HEK293 (cell line): ENCODE data around the gene LCOR.

Experiments used
- CTCF ChIA-PET: fragments of 350-600 bp; formaldehyde crosslinking; extraction: SDS; loops from one replicate; lab custom pipeline; 2021; ENCODE audit warnings: antibody characterized with exemption; lab: Yijun Ruan, JAX
- POLR2A ChIA-PET: fragments of 300-600 bp; formaldehyde crosslinking; extraction: SDS; loops from one replicate; lab custom pipeline; 2020; ENCODE audit warnings: antibody characterized with exemption, inconsistent platforms; lab: Yijun Ruan, JAX
- H3K27ac ChIP-seq: fragments of 200-500 bp; sonication (Bioruptor generic); 2 replicates; pipeline ENCODE4 v1.5.1; 2014; ENCODE audit warnings: low read depth, low read length, control low read depth, inconsistent platforms; ENCODE audit errors: extremely low read depth
- H3K36me3 ChIP-seq, 2 experiments: fragments of 200-500 bp in 1 of 2; sonication (Bioruptor generic) in 1 of 2; 1 replicate in 1 of 2; 2 replicates in 1 of 2; pipeline ENCODE4 v1.5.1; 2014 to 2017; ENCODE audit warnings: inconsistent platforms in 2 of 2, low read length in 2 of 2; ENCODE audit not compliant: control insufficient read depth in 2 of 2, insufficient read depth in 1 of 2
- H3K4me1 ChIP-seq: fragments of 200-500 bp; sonication (Bioruptor generic); 2 replicates; pipeline ENCODE4 v1.5.1; 2014; ENCODE audit warnings: mild to moderate bottlenecking, low read length, inconsistent platforms; ENCODE audit not compliant: control insufficient read depth, insufficient read depth
- H3K4me3 ChIP-seq: 2 replicates; pipeline ENCODE4 v1.5.1; 2011; ENCODE audit warnings: low read depth, mild to moderate bottlenecking, control low read depth, low read length, moderate library complexity
- H3K9me3 ChIP-seq: fragments of 200-500 bp; sonication (Bioruptor generic); 2 replicates; pipeline ENCODE4 v1.5.1; 2014; ENCODE audit warnings: low read depth, low read length, inconsistent platforms; ENCODE audit not compliant: control insufficient read depth, insufficient read depth
- MEIS1 ChIP-seq: sonication (generic); formaldehyde crosslinking; IDR thresholded peaks from 2 replicates; pipeline ENCODE4 v1.8.1; 2022; ENCODE audit warnings: missing genetic modification reagents, mild to moderate bottlenecking, borderline replicate concordance
- MZF1 ChIP-seq: fragments of 450-650 bp; formaldehyde crosslinking; IDR thresholded peaks from 2 replicates; pipeline ENCODE4 v1.5.1; 2017; ENCODE audit warnings: missing biosample characterization, missing genetic modification characterization, borderline replicate concordance
- RBAK ChIP-seq: fragments of 450-650 bp; formaldehyde crosslinking; IDR thresholded peaks from 2 replicates; pipeline ENCODE4 v1.5.1; 2016; ENCODE audit warnings: missing biosample characterization, missing genetic modification characterization
- SETDB1 ChIP-seq: IDR thresholded peaks from one replicate; pipeline ENCODE4 v1.6.1; 2017; ENCODE audit warnings: mild to moderate bottlenecking, low read length, moderate library complexity, mixed read lengths; ENCODE audit not compliant: insufficient read length
- ZBTB6 ChIP-seq: fragments of 450-650 bp; formaldehyde crosslinking; IDR thresholded peaks from 2 replicates; pipeline ENCODE4 v1.5.1; 2017; ENCODE audit warnings: missing biosample characterization, missing genetic modification characterization
- ZBTB8A ChIP-seq: fragments of 450-650 bp; formaldehyde crosslinking; IDR thresholded peaks from 2 replicates; pipeline ENCODE4 v1.5.1; 2016; ENCODE audit warnings: missing biosample characterization, missing genetic modification characterization
- ZNF10 ChIP-seq: fragments of 450-650 bp; formaldehyde crosslinking; IDR thresholded peaks from 2 replicates; pipeline ENCODE4 v1.5.1; 2017; ENCODE audit warnings: missing biosample characterization, missing genetic modification characterization
- ZNF121 ChIP-seq: fragments of 450-650 bp; formaldehyde crosslinking; IDR thresholded peaks from 2 replicates; pipeline ENCODE4 v1.5.1; 2016; ENCODE audit warnings: missing biosample characterization, missing genetic modification characterization
- ZNF132 ChIP-seq: fragments of 450-650 bp; formaldehyde crosslinking; IDR thresholded peaks from 2 replicates; pipeline ENCODE4 v1.5.1; 2017; ENCODE audit warnings: missing biosample characterization, missing genetic modification characterization, borderline replicate concordance
- ZNF133 ChIP-seq: fragments of 450-650 bp; formaldehyde crosslinking; IDR thresholded peaks from 2 replicates; pipeline ENCODE4 v1.5.1; 2016; ENCODE audit warnings: missing biosample characterization, missing genetic modification characterization
- ZNF175 ChIP-seq: fragments of 450-650 bp; formaldehyde crosslinking; IDR thresholded peaks from 2 replicates; pipeline ENCODE4 v1.5.1; 2016; ENCODE audit warnings: missing biosample characterization, missing genetic modification characterization
- ZNF184 ChIP-seq: fragments of 450-650 bp; IDR thresholded peaks from 2 replicates; pipeline ENCODE4 v1.5.1; 2018; ENCODE audit warnings: missing biosample characterization, mild to moderate bottlenecking, missing genetic modification characterization
- ZNF211 ChIP-seq: fragments of 450-650 bp; formaldehyde crosslinking; IDR thresholded peaks from 2 replicates; pipeline ENCODE4 v1.5.1; 2016; ENCODE audit warnings: low read depth, missing biosample characterization, missing genetic modification characterization
- ZNF23 ChIP-seq: fragments of 450-650 bp; formaldehyde crosslinking; IDR thresholded peaks from 2 replicates; pipeline ENCODE4 v1.5.1; 2016; ENCODE audit warnings: missing biosample characterization, missing genetic modification characterization, borderline replicate concordance
- ZNF548 ChIP-seq: fragments of 450-650 bp; formaldehyde crosslinking; IDR thresholded peaks from 2 replicates; pipeline ENCODE4 v1.5.1; 2016; ENCODE audit warnings: missing biosample characterization, missing genetic modification characterization
- ZNF555 ChIP-seq: fragments of 450-650 bp; formaldehyde crosslinking; conservative IDR thresholded peaks from 2 replicates; pipeline ENCODE4 v1.5.1; 2017; ENCODE audit warnings: missing biosample characterization, mild to moderate bottlenecking, missing genetic modification characterization, inconsistent platforms
- ZNF670 ChIP-seq: fragments of 450-650 bp; formaldehyde crosslinking; IDR thresholded peaks from 2 replicates; pipeline ENCODE4 v1.5.1; 2016; ENCODE audit warnings: missing biosample characterization, missing genetic modification characterization, low read depth
- ZNF704 ChIP-seq: fragments of 450-650 bp; formaldehyde crosslinking; IDR thresholded peaks from 2 replicates; pipeline ENCODE4 v1.5.1; 2016; ENCODE audit warnings: missing biosample characterization, missing genetic modification characterization
- ZNF792 ChIP-seq: fragments of 450-650 bp; formaldehyde crosslinking; IDR thresholded peaks from 2 replicates; pipeline ENCODE4 v1.5.1; 2016; ENCODE audit warnings: missing biosample characterization, missing genetic modification characterization
- ZNF830 ChIP-seq: fragments of 450-650 bp; IDR thresholded peaks from 2 replicates; pipeline ENCODE4 v1.5.0; 2018; ENCODE audit warnings: missing biosample characterization, missing genetic modification characterization, low read depth, mild to moderate bottlenecking, moderate library complexity
- TF ChIP-seq, protein P1 (sequence below): fragments of 450-650 bp; formaldehyde crosslinking; IDR thresholded peaks from 2 replicates; pipeline ENCODE4 v1.5.1; 2017; ENCODE audit warnings: missing biosample characterization, missing genetic modification characterization
- TF ChIP-seq, protein P2 (sequence below): fragments of 450-650 bp; formaldehyde crosslinking; IDR thresholded peaks from 2 replicates; pipeline ENCODE4 v1.5.1; 2016; ENCODE audit warnings: missing biosample characterization, missing genetic modification characterization
- TF ChIP-seq, protein P3 (sequence below): fragments of 450-650 bp; formaldehyde crosslinking; IDR thresholded peaks from 2 replicates; pipeline ENCODE4 v1.5.1; 2016; ENCODE audit warnings: missing biosample characterization, missing genetic modification characterization

Gene LCOR

DNA sequence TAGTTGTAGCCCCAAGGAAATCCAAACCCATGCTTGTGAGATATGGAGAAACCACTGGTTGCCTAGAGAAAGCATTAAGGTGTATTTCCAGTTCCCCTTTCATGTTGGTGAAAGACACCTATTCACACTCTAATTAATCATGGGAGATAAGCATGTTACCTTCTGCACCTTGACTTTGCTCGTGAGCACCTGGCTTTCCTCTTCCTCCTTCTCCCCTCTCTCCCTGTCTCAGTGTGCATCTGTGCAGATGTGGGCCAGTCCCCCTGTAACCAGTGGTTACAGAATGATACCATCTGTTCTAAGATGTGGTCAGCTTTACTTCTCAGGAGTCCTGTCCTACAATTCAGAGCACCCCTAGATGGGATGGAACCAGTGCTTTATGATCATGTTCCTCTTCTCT, 160.6 kb downstream of the LCOR start:
- POLR2A ChIA-PET: no interaction called here
- H3K4me3 ChIP-seq: no peak overlapping the region
- no peak overlapping the region for H3K27ac ChIP-seq
- no peaks in the 10 kb centered on the region for H3K36me3 ChIP-seq
- TF ChIP-seq ZNF175 (tag by site-specific recombination) (no peak), ZNF670 (no peak), RBAK (tag by site-specific recombination) (no peak), MZF1 (no peak), ZNF792 (tag by site-specific recombination) (no peak), ZNF184 (tag by site-specific recombination) (no peak), ZNF830 (no peak), ZNF132 (tag by site-specific recombination) (no peak), ZNF23 (tag by site-specific recombination) (no peak), ZNF555 (no peak), ZNF548 (no peak), ZNF704 (tag by site-specific recombination) (no peak), ZNF211 (no peak), ZNF133 (tag by site-specific recombination) (no peak)
- TF ChIP-seq, all 188 proteins: peak for 0
- H3K4me1 ChIP-seq: peaks cover 9% of the 10 kb centered on the region
- CTCF ChIA-PET: interaction anchor here (2.5 kb wide), 1 partner anchor 33 kb away, joined by 9 read pairs; no protein-coding TSS in a partner anchor
- H3K9me3 ChIP-seq: no peaks in the 10 kb centered on the region

GRCh38 chr10:96995851-96996250, 163.8 kb downstream of the LCOR start:
- TF ChIP-seq MEIS1 (peak; percentile 79; the same call in 1 of the 2 replicates), ZBTB8A (0 out of 2 replicates have a peak, but pooled peaks have one; percentile 25), SETDB1 (no peak)
- TF ChIP-seq, protein P1, sequence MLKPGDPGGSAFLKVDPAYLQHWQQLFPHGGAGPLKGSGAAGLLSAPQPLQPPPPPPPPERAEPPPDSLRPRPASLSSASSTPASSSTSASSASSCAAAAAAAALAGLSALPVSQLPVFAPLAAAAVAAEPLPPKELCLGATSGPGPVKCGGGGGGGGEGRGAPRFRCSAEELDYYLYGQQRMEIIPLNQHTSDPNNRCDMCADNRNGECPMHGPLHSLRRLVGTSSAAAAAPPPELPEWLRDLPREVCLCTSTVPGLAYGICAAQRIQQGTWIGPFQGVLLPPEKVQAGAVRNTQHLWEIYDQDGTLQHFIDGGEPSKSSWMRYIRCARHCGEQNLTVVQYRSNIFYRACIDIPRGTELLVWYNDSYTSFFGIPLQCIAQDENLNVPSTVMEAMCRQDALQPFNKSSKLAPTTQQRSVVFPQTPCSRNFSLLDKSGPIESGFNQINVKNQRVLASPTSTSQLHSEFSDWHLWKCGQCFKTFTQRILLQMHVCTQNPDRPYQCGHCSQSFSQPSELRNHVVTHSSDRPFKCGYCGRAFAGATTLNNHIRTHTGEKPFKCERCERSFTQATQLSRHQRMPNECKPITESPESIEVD (tag by site-specific recombination): peak; percentile 62
- TF ChIP-seq, all 188 proteins: peak for 3
- peaks cover 9% of the 10 kb centered on the region for H3K4me1 ChIP-seq
- H3K9me3 ChIP-seq: no peaks in the 10 kb centered on the region
- CTCF ChIA-PET: interaction anchor here (1.0 kb wide), 1 partner anchor 30 kb away, joined by 4 read pairs; no protein-coding TSS in a partner anchor
- no peak overlapping the region for H3K27ac ChIP-seq
- no peak overlapping the region for H3K4me3 ChIP-seq
- POLR2A ChIA-PET: no interaction called here
- no peaks in the 10 kb centered on the region for H3K36me3 ChIP-seq

DNA sequence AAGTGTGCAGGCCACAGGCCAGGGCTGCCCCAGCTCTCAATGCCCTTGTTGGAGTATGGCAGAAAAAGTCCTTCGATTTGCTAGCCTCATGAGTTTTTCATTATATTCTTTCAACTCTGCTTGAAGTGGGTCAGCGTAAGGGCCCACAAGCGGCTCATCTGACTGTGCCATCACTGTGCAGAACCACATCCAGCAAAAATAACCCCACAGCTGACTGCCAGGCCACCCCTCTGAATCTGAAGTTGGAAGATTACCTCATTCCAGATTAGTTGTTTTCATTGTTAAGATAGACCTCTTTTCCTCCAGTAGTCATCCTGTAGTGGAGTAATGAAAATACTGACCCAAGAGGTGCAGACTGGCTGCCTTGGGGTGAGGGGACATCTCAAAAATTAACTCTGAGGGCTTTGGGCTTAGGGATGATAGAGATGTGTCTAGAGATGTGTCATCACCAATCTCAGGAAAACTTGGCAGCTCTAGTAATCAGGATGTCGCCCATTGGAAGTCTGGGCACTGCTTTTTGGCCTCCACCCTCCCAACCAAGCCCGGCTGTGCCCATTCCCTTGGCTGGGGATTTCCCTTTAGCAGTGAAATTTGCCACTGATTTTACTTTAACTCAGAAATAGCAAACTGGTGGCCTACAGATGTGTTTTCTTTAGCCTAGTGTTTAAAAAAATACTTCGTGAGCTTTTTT, 164.3 kb downstream of the LCOR start:
- no peaks in the 10 kb centered on the region for H3K9me3 ChIP-seq
- H3K27ac ChIP-seq: no peak overlapping the region
- POLR2A ChIA-PET: no interaction called here
- peaks cover 9% of the 10 kb centered on the region for H3K4me1 ChIP-seq
- CTCF ChIA-PET: interaction anchor here (0.9 to 1.0 kb wide), 2 partner anchors 29 kb away, joined by 4 to 5 read pairs; no protein-coding TSS in a partner anchor
- no peaks in the 10 kb centered on the region for H3K36me3 ChIP-seq
- H3K4me3 ChIP-seq: no peak overlapping the region
- TF ChIP-seq ZNF10 (tag by site-specific recombination) (no peak), ZNF121 (tag by site-specific recombination) (no peak), ZBTB6 (tag by site-specific recombination) (no peak)
- TF ChIP-seq, protein P2, sequence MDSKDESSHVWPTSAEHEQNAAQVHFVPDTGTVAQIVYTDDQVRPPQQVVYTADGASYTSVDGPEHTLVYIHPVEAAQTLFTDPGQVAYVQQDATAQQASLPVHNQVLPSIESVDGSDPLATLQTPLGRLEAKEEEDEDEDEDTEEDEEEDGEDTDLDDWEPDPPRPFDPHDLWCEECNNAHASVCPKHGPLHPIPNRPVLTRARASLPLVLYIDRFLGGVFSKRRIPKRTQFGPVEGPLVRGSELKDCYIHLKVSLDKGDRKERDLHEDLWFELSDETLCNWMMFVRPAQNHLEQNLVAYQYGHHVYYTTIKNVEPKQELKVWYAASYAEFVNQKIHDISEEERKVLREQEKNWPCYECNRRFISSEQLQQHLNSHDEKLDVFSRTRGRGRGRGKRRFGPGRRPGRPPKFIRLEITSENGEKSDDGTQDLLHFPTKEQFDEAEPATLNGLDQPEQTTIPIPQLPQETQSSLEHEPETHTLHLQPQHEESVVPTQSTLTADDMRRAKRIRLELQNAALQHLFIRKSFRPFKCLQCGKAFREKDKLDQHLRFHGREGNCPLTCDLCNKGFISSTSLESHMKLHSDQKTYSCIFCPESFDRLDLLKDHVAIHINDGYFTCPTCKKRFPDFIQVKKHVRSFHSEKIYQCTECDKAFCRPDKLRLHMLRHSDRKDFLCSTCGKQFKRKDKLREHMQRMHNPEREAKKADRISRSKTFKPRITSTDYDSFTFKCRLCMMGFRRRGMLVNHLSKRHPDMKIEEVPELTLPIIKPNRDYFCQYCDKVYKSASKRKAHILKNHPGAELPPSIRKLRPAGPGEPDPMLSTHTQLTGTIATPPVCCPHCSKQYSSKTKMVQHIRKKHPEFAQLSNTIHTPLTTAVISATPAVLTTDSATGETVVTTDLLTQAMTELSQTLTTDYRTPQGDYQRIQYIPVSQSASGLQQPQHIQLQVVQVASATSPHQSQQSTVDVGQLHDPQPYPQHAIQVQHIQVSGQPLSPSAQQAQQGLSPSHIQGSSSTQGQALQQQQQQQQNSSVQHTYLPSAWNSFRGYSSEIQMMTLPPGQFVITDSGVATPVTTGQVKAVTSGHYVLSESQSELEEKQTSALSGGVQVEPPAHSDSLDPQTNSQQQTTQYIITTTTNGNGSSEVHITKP: peak; percentile 38; the same call in 1 of the 2 replicates
- TF ChIP-seq, protein P3, sequence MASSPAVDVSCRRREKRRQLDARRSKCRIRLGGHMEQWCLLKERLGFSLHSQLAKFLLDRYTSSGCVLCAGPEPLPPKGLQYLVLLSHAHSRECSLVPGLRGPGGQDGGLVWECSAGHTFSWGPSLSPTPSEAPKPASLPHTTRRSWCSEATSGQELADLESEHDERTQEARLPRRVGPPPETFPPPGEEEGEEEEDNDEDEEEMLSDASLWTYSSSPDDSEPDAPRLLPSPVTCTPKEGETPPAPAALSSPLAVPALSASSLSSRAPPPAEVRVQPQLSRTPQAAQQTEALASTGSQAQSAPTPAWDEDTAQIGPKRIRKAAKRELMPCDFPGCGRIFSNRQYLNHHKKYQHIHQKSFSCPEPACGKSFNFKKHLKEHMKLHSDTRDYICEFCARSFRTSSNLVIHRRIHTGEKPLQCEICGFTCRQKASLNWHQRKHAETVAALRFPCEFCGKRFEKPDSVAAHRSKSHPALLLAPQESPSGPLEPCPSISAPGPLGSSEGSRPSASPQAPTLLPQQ (tag by site-specific recombination): 0 out of 2 replicates have a peak, but pooled peaks have one; percentile 18
